GM20000 (cell line): ENCODE results near the gene NCAPD2.
"Not testable (repeated sequence)": the region's sequence is repeated elsewhere in the genome, so short reads cannot be mapped to it uniquely, and the experiment has no call there.

Source experiments
- DNase-seq: peaks from one replicate; pipeline ENCODE4 v3.0.0; 2012; ENCODE audit warnings: low spot score
- TF ChIP-seq, protein P1 (sequence below): IDR thresholded peaks from 2 replicates; pipeline ENCODE4 v1.5.1; 2012; ENCODE audit warnings: mild to moderate bottlenecking, control low read depth; ENCODE audit errors: extremely low read depth, missing control alignments

Gene NCAPD2

DNA sequence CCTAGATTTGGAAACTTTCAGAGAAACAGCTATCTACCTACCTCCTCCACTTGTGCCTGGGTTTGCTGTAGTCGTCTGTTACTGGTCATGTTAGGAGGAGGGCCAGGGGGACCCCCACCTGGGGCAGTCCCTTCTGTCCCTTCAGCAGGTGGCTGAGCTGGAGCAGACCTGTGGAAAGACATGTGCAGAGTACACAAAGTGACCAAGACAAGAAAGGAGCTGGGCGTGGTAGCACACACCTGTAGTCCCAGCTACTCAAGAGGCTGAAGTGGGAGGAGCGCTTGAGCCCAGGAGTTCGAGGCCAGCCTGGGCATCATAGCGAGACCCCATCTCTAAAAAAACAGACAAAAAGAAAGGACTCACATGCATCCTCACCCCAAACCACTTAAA is 27.7 kb upstream of the NCAPD2 start:
- TF ChIP-seq, protein P1, sequence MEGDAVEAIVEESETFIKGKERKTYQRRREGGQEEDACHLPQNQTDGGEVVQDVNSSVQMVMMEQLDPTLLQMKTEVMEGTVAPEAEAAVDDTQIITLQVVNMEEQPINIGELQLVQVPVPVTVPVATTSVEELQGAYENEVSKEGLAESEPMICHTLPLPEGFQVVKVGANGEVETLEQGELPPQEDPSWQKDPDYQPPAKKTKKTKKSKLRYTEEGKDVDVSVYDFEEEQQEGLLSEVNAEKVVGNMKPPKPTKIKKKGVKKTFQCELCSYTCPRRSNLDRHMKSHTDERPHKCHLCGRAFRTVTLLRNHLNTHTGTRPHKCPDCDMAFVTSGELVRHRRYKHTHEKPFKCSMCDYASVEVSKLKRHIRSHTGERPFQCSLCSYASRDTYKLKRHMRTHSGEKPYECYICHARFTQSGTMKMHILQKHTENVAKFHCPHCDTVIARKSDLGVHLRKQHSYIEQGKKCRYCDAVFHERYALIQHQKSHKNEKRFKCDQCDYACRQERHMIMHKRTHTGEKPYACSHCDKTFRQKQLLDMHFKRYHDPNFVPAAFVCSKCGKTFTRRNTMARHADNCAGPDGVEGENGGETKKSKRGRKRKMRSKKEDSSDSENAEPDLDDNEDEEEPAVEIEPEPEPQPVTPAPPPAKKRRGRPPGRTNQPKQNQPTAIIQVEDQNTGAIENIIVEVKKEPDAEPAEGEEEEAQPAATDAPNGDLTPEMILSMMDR = no peak
- DNase-seq = no peak

DNA sequence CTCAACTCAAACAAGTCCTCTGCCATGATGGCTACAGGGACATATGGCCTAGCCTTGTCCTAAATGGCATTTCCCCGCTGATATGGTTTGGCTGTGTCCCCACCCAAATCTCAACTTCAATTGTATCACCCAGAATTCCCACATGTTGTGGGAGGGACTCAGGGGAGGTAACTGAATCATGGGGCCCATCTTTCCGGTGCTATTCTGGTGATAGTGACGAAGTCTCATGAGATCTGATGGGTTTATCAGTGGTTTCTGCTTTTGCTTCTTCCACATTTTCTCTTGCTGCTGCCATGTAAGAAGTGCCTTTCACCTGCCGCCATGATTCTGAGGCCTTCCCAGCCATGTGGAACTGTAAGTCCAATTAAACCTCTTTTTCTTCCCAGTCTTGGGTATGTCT is 27.2 kb upstream of the NCAPD2 start:
- DNase-seq = not testable (repeated sequence)

DNA sequence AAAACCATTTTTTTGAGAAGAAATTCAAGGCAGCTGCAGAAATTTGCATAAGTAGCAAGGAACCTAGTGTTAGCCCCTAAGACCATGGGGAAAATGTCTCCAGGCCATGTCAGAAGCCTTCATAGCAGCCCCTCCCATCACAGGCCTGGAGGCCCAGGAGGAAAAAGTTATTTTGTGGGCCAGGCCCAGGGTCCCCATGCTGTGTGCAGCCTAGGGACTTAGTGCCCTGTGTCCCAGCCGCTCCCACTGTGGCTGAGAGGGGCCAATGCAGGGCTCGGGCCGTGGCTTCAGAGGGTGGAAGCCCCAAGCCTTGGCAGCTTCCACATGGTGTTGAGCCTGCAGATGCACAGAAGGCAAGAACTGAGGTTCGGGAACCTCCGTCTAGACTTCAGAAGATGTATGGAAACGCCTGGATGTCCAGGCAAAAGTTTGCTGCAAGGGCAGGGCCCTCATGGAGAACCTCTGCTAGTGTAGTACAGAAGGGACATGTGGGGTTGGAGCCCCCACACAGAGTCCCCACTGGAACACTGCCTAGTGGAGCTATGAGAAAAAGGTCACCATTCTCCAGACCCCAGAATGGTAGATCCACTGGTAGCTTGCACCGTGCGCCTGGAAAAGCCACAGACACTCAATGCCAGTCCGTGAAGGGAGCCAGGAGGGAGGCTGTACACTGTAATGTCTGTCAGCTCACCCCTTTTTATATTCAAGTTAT is 26.2 kb upstream of the NCAPD2 start:
- not testable (repeated sequence) for DNase-seq

DNA sequence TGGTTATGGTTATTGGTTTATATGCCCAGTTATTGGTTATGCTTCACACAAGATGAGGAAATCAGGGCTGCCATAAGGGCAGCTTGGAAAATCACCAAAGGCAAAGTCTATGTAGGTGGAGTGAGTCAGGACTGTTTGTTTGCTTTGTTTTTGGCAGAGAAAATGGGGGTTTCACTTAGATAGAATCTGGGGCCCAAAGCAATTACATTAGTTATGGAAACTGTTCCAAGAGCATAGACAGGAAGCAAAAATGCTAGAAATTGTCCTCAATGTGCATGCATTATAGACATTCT is 25.7 kb upstream of the NCAPD2 start:
- no peak for DNase-seq
- TF ChIP-seq, protein P1 = no peak

DNA sequence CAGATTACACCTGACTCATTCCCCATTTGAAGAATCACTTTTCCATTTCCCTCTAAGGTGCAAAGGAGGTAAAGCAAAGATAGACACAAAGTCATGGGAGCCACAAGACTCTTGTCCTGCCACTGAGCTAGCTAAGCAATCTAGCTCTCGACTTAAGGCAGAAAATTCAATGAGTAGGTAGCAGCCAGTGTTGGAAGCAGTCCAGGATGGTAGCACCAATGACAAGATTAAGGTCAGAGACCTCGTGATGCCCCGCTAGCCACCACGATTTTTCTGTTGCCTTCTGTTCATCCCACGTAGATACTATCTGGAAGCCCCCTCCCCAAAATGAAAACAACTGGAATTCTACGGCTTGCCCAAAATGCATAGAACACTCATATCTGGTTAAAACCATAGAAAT is 24.8 kb upstream of the NCAPD2 start:
- no peak for DNase-seq
- TF ChIP-seq, protein P1 = no peak

DNA sequence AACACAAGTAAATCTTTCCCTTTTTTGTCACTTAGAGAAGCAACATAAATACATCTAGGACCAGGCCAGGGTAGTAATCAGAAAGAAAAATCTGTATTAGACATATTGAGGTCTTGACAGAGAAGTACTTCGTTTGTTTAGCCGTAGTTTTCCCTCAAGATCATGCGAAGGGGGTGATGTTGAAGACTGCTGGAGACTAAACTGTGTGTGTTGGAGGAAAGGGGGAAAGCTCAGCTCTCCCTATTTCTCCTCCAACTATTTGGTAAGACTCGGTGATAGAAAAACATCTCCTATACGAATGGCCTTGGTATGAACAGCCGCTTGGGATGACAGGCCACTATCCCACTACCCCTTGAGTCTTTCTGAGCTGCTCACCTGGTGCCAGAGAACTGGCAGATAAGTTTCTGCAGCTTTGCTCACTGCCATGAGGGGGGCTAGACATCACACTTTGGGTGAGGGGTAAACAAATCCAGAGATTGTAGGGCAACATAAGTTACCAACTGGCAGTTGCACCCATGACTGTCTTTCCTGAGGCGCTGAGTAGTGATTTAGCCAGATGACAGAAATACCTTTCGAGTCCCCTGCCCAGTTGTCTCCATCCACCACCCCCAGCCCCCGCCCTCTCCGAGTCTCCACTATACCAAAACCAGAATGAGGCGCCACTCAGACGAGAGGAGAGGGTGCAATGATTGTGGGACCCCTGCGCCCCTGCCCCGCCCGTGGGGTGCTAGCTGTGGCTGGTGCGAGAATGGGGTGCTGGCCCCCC is 24.1 kb upstream of the NCAPD2 start:
- TF ChIP-seq, protein P1 = no peak
- DNase-seq = no peak

DNA sequence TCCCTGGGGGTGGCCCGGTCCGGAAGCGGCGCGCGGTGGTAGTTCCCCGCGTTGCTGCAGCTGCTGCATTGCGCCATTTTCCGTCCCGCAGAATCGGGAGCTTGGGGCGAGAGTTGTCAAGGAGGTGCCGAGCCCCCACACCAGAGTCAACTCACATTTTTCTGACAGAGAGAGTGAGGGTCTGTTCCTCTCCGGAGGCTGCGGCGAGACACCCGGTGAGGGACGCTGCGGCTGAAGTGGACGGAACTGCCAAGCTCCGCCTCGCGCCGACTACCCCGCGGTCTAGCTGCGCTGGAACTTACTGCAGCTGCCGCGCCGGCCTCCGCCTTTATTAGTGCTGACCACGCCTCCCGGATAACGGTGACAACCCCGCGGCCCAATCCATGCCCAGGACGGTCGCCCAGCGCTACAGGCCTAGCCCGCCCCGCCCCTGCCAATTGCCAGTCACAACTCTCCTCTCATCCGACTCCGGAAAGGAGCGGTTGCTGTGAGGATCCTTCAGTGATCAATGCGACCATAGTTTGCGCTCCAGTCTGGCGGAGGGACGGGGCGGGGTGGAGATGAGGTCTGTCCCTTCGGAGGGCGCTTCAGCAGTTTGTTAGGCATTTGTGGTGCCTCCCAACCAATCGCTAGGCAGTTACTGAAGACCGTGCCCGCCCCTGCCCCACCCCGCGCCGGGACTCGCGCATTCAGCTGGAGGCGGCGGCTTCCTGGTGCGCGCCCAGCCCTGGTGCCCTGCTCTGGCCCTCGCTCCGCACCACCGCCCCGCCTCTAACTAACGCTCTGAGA is 23.3 kb upstream of the NCAPD2 start, which contains the start of gene VAMP1:
VAMP1 (minus strand) TSS at position 303 of the 789 bp plus-strand sequence; CDS start at position 157, 146 bp downstream.
- TF ChIP-seq, protein P1 = no peak
- DNase-seq = peak; percentile 96

DNA sequence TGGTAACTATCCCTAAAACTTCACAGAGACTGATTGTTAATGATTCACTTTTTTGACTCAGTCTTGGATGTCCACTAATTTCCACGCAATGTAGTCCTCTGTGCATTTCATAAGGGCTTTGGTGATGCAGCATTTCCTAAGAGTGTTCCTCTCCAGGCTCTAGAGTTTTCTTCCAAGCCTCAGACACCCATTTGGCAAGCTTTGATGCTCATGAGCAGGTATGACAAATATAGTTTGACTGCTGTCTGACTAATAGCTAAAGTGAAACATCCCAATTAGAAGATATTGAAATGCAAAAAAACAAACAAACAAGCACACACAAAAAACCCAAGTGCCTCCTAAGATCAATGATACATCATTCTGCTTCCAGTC is 21.9 kb upstream of the NCAPD2 start:
- DNase-seq = no peak
- TF ChIP-seq, protein P1 = no peak
